ENCODE measurements around the gene PPP3R2.

The PPP3R2 gene

DNA sequence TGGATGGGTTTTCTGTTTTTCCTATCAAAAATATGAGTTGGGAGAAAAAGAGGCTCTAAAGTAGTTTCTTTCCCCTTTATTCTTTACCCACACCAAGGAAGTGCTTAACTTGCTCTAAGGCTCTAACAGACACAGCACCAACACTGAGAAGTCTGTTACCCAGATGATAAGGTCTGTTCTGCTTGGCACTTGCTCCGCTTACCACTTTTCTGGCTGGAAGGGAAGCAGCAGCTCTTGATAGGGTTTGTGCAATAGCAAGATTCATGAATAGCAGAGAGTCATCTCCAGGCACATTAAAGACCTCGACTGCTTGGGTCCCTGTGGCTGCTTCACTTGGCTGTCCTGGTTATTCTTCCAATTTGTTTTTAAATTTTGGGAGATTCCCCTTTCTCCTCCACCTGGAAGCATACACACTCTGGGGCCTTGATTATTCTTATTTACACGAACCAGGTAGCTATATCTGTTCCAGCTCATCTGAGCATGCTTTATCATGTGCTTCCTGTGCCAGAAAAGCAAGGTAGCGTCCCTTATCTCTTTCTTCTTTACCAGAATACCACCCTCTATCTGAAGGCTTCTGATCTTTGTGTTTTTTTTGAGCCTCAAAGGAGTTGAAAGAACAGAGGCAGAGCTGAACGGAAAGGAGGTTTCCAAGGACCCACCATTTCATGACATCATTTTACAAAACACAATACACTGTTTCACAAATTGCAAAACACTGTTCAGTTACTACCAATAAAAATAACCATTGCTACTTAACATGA lies 24.8 kb downstream of the PPP3R2 start:
- TF ChIP-seq REST (IDR thresholded peaks at IDR 0.05; ENCODE audit: insufficient replicate concordance, low read depth): no peak
- TF ChIP-seq, protein P1, sequence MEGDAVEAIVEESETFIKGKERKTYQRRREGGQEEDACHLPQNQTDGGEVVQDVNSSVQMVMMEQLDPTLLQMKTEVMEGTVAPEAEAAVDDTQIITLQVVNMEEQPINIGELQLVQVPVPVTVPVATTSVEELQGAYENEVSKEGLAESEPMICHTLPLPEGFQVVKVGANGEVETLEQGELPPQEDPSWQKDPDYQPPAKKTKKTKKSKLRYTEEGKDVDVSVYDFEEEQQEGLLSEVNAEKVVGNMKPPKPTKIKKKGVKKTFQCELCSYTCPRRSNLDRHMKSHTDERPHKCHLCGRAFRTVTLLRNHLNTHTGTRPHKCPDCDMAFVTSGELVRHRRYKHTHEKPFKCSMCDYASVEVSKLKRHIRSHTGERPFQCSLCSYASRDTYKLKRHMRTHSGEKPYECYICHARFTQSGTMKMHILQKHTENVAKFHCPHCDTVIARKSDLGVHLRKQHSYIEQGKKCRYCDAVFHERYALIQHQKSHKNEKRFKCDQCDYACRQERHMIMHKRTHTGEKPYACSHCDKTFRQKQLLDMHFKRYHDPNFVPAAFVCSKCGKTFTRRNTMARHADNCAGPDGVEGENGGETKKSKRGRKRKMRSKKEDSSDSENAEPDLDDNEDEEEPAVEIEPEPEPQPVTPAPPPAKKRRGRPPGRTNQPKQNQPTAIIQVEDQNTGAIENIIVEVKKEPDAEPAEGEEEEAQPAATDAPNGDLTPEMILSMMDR (IDR thresholded peaks at IDR 0.05; ENCODE audit: insufficient read depth, low read length): no peak
- TF ChIP-seq POLR2AphosphoS5 (IDR thresholded peaks at IDR 0.05; ENCODE audit: low read depth): no peak
- TF ChIP-seq GABPA (IDR thresholded peaks at IDR 0.05; ENCODE audit: low read depth): no peak
- DNase-seq (ENCODE audit: low read depth in 1 of 2, low spot score in 1 of 2): no peak
- no peak overlapping the region for H3K27ac ChIP-seq (replicated peaks)
- H3K27me3 ChIP-seq (ENCODE audit: insufficient read depth, poor library complexity, severe bottlenecking): no peaks in the 10 kb centered on the region
- H3K4me3 ChIP-seq (replicated peaks; ENCODE audit: insufficient read depth, low read length): no peak overlapping the region

DNA sequence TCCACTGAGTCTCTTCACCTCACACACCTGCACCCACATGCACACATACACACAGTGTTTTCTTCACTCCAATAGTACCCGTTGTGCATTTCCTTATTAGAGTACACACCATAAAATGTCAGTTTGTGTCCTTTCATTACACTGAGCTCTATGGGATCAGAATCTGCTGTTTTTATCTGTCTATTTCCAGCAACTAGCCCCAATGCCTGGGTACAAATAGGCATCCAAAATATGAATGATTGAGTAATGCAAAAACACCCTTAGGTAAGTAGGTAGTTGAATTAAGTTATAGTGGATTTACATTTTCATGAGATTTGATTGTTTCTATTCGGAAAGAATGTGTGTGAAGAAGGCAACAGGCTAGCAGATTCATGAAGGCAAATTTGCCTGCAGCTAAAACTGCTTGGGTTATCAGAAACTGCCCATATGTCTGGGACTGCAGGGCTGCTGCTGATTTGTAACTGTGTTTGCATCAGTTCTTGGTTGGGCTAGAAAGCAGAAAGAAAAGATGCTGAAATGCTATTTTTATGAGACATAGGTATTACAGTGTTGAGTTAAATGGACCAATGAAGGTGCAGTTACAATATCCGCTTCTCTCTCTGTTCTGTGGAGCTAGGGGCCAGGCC lies 26.9 kb downstream of the PPP3R2 start:
- no peak for DNase-seq (ENCODE audit: low read depth in 1 of 2, low spot score in 1 of 2)
- TF ChIP-seq GABPA (IDR thresholded peaks at IDR 0.05; ENCODE audit: low read depth) (no peak), REST (IDR thresholded peaks at IDR 0.05; ENCODE audit: insufficient replicate concordance, low read depth) (no peak), SPI1 (IDR thresholded peaks at IDR 0.05; ENCODE audit: borderline replicate concordance, low read depth) (no peak), POLR2AphosphoS5 (IDR thresholded peaks at IDR 0.05; ENCODE audit: low read depth) (no peak)
- TF ChIP-seq, protein P1 (IDR thresholded peaks at IDR 0.05; ENCODE audit: insufficient read depth, low read length): no peak
- Histone ChIP-seq H3K27ac (replicated peaks) (no peak overlapping the region), H3K27me3 (ENCODE audit: insufficient read depth, poor library complexity, severe bottlenecking) (no peaks in the 10 kb centered on the region), H3K4me3 (replicated peaks; ENCODE audit: insufficient read depth, low read length) (no peak overlapping the region)

- no peak overlapping the region for H3K27ac ChIP-seq (replicated peaks)
- H3K27me3 ChIP-seq (ENCODE audit: insufficient read depth, poor library complexity, severe bottlenecking): no peaks in the 10 kb centered on the region
- DNase-seq (ENCODE audit: low read depth in 1 of 2, low spot score in 1 of 2): peak; percentile 14 to 16
- H3K4me3 ChIP-seq (replicated peaks; ENCODE audit: insufficient read depth, low read length): no peak overlapping the region
- no peak for TF ChIP-seq GABPA (IDR thresholded peaks at IDR 0.05; ENCODE audit: low read depth)
- TF ChIP-seq POLR2AphosphoS5 (IDR thresholded peaks at IDR 0.05; ENCODE audit: low read depth): no peak
- TF ChIP-seq, protein P1 (IDR thresholded peaks at IDR 0.05; ENCODE audit: insufficient read depth, low read length): peak; percentile 44
- no peak for TF ChIP-seq REST (IDR thresholded peaks at IDR 0.05; ENCODE audit: insufficient replicate concordance, low read depth)
Observed at GRCh38 chr9:101566904-101567724, 27.7 kb downstream of the PPP3R2 start.
